Breast epithelium (tissue), 4 donors: ENCODE results near the gene CAMTA1. TPM values are rescaled to one million over a fixed set of nuclear protein-coding genes. Genes with fewer than 3 reads are reported as not detected.

Experiments used
- DNase-seq, 2 donors: peaks; one replicate each; pipeline ENCODE4 v3.0.0-alpha.2; 2019; ENCODE audit warnings: low spot score in 2 of 2
- H3K27ac ChIP-seq, 2 donors: fragments of 200-600 bp; sonication (generic) in 1 of 2; one replicate each; pipeline ENCODE4 v1.5.1; 2016 to 2019; ENCODE audit warnings: mild to moderate bottlenecking in 1 of 2
- H3K27me3 ChIP-seq, 2 donors: fragments of 200-600 bp; sonication (generic) in 1 of 2; one replicate each; pipeline versions ENCODE4 v1.5.1 to v1.6.0; 2017 to 2019; ENCODE audit warnings: control low read depth in 1 of 2, mild to moderate bottlenecking in 1 of 2
- H3K36me3 ChIP-seq: fragments of 200-600 bp; one replicate; pipeline ENCODE4 v1.5.1; 2019
- H3K4me1 ChIP-seq, 2 donors: fragments of 200-600 bp; sonication (generic); one replicate each; pipeline ENCODE4 v1.5.1; 2016 to 2019; ENCODE audit warnings: control low read depth in 1 of 2
- H3K4me3 ChIP-seq, 3 donors: fragments of 200-600 bp; sonication (generic); 1 replicate in 2 of 3; 2 replicates in 1 of 3; pipeline ENCODE4 v1.5.1; 2016 to 2019; ENCODE audit warnings: mild to moderate bottlenecking in 3 of 3, moderate library complexity in 2 of 3
- H3K9me3 ChIP-seq, 2 donors: fragments of 200-600 bp; sonication (generic) in 1 of 2; one replicate each; pipeline ENCODE4 v1.5.1; 2016 to 2019; ENCODE audit warnings: control low read depth in 1 of 2
- POLR2A ChIP-seq: fragments of 450-650 bp; IDR thresholded peaks from one replicate; pipeline ENCODE4 v1.6.1; 2016; ENCODE audit warnings: antibody characterized with exemption, mild to moderate bottlenecking, moderate library complexity
- POLR2AphosphoS5 ChIP-seq, 3 donors: sonication (generic); formaldehyde crosslinking; IDR thresholded peaks; one replicate each; pipeline ENCODE4 v1.6.1; 2017; ENCODE audit warnings: antibody characterized with exemption in 3 of 3
- intact Hi-C: fragments of 100-400 bp; cut with DNase I; formaldehyde crosslinking; loops from one replicate; pipeline ENCODE4 v1.15.1; 2023; ENCODE audit warnings: low total_unique reads
- total RNA-seq, 3 donors: library from RNA; depleted of rRNA; stranded (reverse); fragments of >200 nt; gene quantifications; one replicate each; pipeline ENCODE4 v1.1.0, GENCODE V29; 2016
- TF ChIP-seq, protein P1 (sequence below), 3 donors: fragments of 450-650 bp; IDR thresholded peaks; one replicate each; pipeline ENCODE4 v1.5.1; 2016 to 2017; ENCODE audit warnings: antibody characterized with exemption in 3 of 3, mild to moderate bottlenecking in 3 of 3, moderate library complexity in 3 of 3

CAMTA1 gene
- total RNA-seq, 3 donors from 2014 or later = 53.4 to 84.0 (median 61.9) TPM

GRCh38 chr1:7560601-7561181, 775.4 kb downstream of the CAMTA1 start:
- Histone ChIP-seq H3K27ac (no peak overlapping the region), H3K27me3 (no peaks in the 10 kb centered on the region)
- intact Hi-C loops = no loop called here

GRCh38 chr1:7561331-7561921, 776.2 kb downstream of the CAMTA1 start:
- H3K36me3 ChIP-seq = no peaks in the 10 kb centered on the region
- no peaks in the 10 kb centered on the region for H3K27me3 ChIP-seq
- intact Hi-C loops = no loop called here
- DNase-seq = no peak
- TF ChIP-seq, protein P1, sequence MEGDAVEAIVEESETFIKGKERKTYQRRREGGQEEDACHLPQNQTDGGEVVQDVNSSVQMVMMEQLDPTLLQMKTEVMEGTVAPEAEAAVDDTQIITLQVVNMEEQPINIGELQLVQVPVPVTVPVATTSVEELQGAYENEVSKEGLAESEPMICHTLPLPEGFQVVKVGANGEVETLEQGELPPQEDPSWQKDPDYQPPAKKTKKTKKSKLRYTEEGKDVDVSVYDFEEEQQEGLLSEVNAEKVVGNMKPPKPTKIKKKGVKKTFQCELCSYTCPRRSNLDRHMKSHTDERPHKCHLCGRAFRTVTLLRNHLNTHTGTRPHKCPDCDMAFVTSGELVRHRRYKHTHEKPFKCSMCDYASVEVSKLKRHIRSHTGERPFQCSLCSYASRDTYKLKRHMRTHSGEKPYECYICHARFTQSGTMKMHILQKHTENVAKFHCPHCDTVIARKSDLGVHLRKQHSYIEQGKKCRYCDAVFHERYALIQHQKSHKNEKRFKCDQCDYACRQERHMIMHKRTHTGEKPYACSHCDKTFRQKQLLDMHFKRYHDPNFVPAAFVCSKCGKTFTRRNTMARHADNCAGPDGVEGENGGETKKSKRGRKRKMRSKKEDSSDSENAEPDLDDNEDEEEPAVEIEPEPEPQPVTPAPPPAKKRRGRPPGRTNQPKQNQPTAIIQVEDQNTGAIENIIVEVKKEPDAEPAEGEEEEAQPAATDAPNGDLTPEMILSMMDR (IDR thresholded peaks at IDR 0.05) = no peak
- TF ChIP-seq POLR2A (no peak), POLR2AphosphoS5 (IDR thresholded peaks at IDR 0.05) (no peak)
- H3K4me1 ChIP-seq = no peaks in the 10 kb centered on the region
- no peak overlapping the region for H3K27ac ChIP-seq
- H3K9me3 ChIP-seq = no peaks in the 10 kb centered on the region
- H3K4me3 ChIP-seq = no peak overlapping the region

More at GRCh38 chr1:7560601-7561181, 775.4 kb downstream of the CAMTA1 start:
- no peaks in the 10 kb centered on the region for H3K36me3 ChIP-seq
- no peaks in the 10 kb centered on the region for H3K4me1 ChIP-seq
- no peak for TF ChIP-seq POLR2A
- TF ChIP-seq POLR2AphosphoS5 (IDR thresholded peaks at IDR 0.05) = no peak
- TF ChIP-seq, protein P1 (IDR thresholded peaks at IDR 0.05) = no peak
- no peak for DNase-seq
- H3K4me3 ChIP-seq = no peak overlapping the region
- H3K9me3 ChIP-seq = no peaks in the 10 kb centered on the region

GRCh38 chr1:7561936-7562728, 776.9 kb downstream of the CAMTA1 start:
- Histone ChIP-seq H3K27me3 (no peaks in the 10 kb centered on the region), H3K36me3 (no peaks in the 10 kb centered on the region), H3K27ac (no peak overlapping the region), H3K9me3 (no peaks in the 10 kb centered on the region), H3K4me1 (no peaks in the 10 kb centered on the region), H3K4me3 (no peak overlapping the region)
- DNase-seq = no peak
- TF ChIP-seq, protein P1 (IDR thresholded peaks at IDR 0.05) = no peak
- no peak for TF ChIP-seq POLR2A
- no peak for TF ChIP-seq POLR2AphosphoS5 (IDR thresholded peaks at IDR 0.05)
- intact Hi-C loops = no loop called here

- intact Hi-C loops = no loop called here
- DNase-seq = no peak
- no peak overlapping the region for H3K4me3 ChIP-seq
Measured at GRCh38 chr1:7562729-7563605, 777.7 kb downstream of the CAMTA1 start.

More at GRCh38 chr1:7562729-7563605, 777.7 kb downstream of the CAMTA1 start:
- H3K27me3 ChIP-seq = no peaks in the 10 kb centered on the region
- no peaks in the 10 kb centered on the region for H3K4me1 ChIP-seq
- TF ChIP-seq POLR2AphosphoS5 (IDR thresholded peaks at IDR 0.05) (no peak), POLR2A (no peak)
- TF ChIP-seq, protein P1 (IDR thresholded peaks at IDR 0.05) = no peak
- no peak overlapping the region for H3K27ac ChIP-seq
- H3K9me3 ChIP-seq = no peaks in the 10 kb centered on the region
- no peaks in the 10 kb centered on the region for H3K36me3 ChIP-seq
